ENCODE data around the gene KNCN. TPM values are rescaled to one million over a fixed set of nuclear protein-coding genes. Genes with fewer than 3 reads are reported as not detected.

Gene KNCN
- total RNA-seq, 1 donor from 2014 or later, result not detected

DNA sequence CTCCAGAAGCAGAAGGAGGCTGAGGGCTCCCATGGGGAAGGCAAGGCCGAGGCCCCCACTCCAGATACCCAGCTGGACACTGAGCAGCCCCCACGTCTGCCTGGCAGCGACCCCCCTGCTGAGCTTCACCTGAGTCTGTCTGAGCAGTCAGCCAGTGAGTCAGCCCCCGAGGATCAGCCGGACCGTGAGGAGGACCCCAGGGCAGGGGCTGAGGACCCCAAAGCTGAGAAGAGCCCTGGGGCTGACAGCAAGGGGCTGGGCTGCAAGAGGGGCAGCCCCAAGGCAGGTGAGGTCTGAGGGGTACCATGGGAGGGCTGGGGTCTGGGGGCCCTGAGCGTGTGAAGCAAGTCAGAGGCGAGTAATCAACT lies 40.5 kb downstream of the KNCN start:
- peaks cover 54% of the 10 kb centered on the region for H3K27me3 ChIP-seq
- peaks cover 18% of the 10 kb centered on the region for H4K20me1 ChIP-seq (ENCODE audit: low read depth)
- H3K9me3 Mint-ChIP-seq, result no peaks in the 10 kb centered on the region
- no peaks in the 10 kb centered on the region for H3K36me3 ChIP-seq
- H3K79me2 ChIP-seq (ENCODE audit: low read depth), result no peaks in the 10 kb centered on the region
- no peak overlapping the region for H2AFZ ChIP-seq (replicated peaks)
- DNase-seq (ENCODE audit: low spot score), result no peak
- H3K9me3 ChIP-seq (ENCODE audit: low read depth), result no peaks in the 10 kb centered on the region
- H3K27ac Mint-ChIP-seq, result no peak overlapping the region
- no peak overlapping the region for H3K27ac ChIP-seq
- peaks cover 17% of the 10 kb centered on the region for H3K27me3 Mint-ChIP-seq (ENCODE audit: insufficient read depth, low read depth)
- H3K4me2 ChIP-seq, result no peak overlapping the region
- H3K4me1 ChIP-seq, result peaks cover under 1% of the 10 kb centered on the region
- no peak overlapping the region for H3K9ac ChIP-seq
- TF ChIP-seq EZH2 (IDR thresholded peaks at IDR 0.05) (no peak), CTCF (IDR thresholded peaks at IDR 0.05) (no peak), EZH2phosphoT487 (IDR thresholded peaks at IDR 0.05) (no peak)
- peaks cover 22% of the 10 kb centered on the region for H3K4me1 Mint-ChIP-seq
- H3K4me3 Mint-ChIP-seq, result no peak overlapping the region
- H3K36me3 Mint-ChIP-seq, result no peaks in the 10 kb centered on the region
- no peak overlapping the region for H3K4me3 ChIP-seq
- peaks cover 2% of the 10 kb centered on the region for H3F3A ChIP-seq (ENCODE audit: low read depth)

- H3K9ac ChIP-seq, result no peak overlapping the region
- no peak overlapping the region for H3K4me2 ChIP-seq
- H2AFZ ChIP-seq (replicated peaks), result no peak overlapping the region
- no peak overlapping the region for H3K27ac Mint-ChIP-seq
- no peaks in the 10 kb centered on the region for H3K9me3 ChIP-seq (ENCODE audit: low read depth)
- H3K9me3 Mint-ChIP-seq, result no peaks in the 10 kb centered on the region
- H4K20me1 ChIP-seq (ENCODE audit: low read depth), result peaks cover 13% of the 10 kb centered on the region
- no peak overlapping the region for H3K27ac ChIP-seq
- no peak for DNase-seq (ENCODE audit: low spot score)
- no peaks in the 10 kb centered on the region for H3F3A ChIP-seq (ENCODE audit: low read depth)
- H3K4me1 ChIP-seq, result no peaks in the 10 kb centered on the region
- no peaks in the 10 kb centered on the region for H3K36me3 ChIP-seq
- H3K36me3 Mint-ChIP-seq, result no peaks in the 10 kb centered on the region
- peaks cover 22% of the 10 kb centered on the region for H3K4me1 Mint-ChIP-seq
- no peak overlapping the region for H3K4me3 ChIP-seq
- peaks cover 15% of the 10 kb centered on the region for H3K27me3 Mint-ChIP-seq (ENCODE audit: insufficient read depth, low read depth)
- H3K79me2 ChIP-seq (ENCODE audit: low read depth), result no peaks in the 10 kb centered on the region
- peaks cover 48% of the 10 kb centered on the region for H3K27me3 ChIP-seq
- H3K4me3 Mint-ChIP-seq, result no peak overlapping the region
- no peak for TF ChIP-seq EZH2phosphoT487 (IDR thresholded peaks at IDR 0.05)
- TF ChIP-seq EZH2 (IDR thresholded peaks at IDR 0.05), result no peak
- TF ChIP-seq CTCF (IDR thresholded peaks at IDR 0.05), result no peak
These were observed 41.0 kb downstream of the KNCN start for GRCh38 chr1:46510341-46510997.

DNA sequence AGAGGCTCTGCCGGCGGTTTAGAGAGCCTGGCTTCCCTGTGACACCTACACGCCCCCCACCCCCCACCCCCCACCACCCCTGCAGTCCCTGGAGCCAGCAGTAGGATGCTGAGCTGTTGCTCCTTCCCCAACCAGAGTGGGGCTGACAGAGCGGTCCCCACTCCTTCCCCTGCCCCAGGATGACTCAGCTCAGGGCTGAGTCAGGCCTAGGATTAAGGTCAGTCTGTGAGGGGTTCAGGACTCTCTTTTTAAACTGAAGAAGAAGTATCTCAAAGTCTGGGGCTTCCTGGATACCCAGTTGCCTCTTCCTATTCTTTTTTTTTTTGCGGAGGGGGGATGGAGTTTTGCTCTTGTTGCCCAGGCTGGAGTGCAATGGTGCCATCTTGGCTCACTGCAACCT lies 42.7 kb downstream of the KNCN start:
- H3K9me3 Mint-ChIP-seq, result no peaks in the 10 kb centered on the region
- H3K27me3 Mint-ChIP-seq (ENCODE audit: insufficient read depth, low read depth), result peaks cover 15% of the 10 kb centered on the region
- H2AFZ ChIP-seq (replicated peaks), result no peak overlapping the region

More for the DNA sequence above, 42.7 kb downstream of the KNCN start:
- Histone ChIP-seq H3K27me3 (peaks cover 32% of the 10 kb centered on the region), H3K4me3 (no peak overlapping the region), H3F3A (ENCODE audit: low read depth) (no peaks in the 10 kb centered on the region), H3K9ac (no peak overlapping the region), H3K4me2 (no peak overlapping the region), H3K4me1 (no peaks in the 10 kb centered on the region), H3K79me2 (ENCODE audit: low read depth) (no peaks in the 10 kb centered on the region), H3K36me3 (no peaks in the 10 kb centered on the region), H3K9me3 (ENCODE audit: low read depth) (no peaks in the 10 kb centered on the region), H4K20me1 (ENCODE audit: low read depth) (peaks cover 5% of the 10 kb centered on the region), H3K27ac (no peak overlapping the region)
- H3K4me3 Mint-ChIP-seq, result no peak overlapping the region
- no peak for DNase-seq (ENCODE audit: low spot score)
- peaks cover 22% of the 10 kb centered on the region for H3K4me1 Mint-ChIP-seq
- no peaks in the 10 kb centered on the region for H3K36me3 Mint-ChIP-seq
- H3K27ac Mint-ChIP-seq, result no peak overlapping the region
- TF ChIP-seq EZH2phosphoT487 (IDR thresholded peaks at IDR 0.05), result no peak
- no peak for TF ChIP-seq CTCF (IDR thresholded peaks at IDR 0.05)
- no peak for TF ChIP-seq EZH2 (IDR thresholded peaks at IDR 0.05)
